ENCODE measurements around the gene NAT9. TPM values are rescaled to one million over a fixed set of nuclear protein-coding genes. Genes with fewer than 3 reads are reported as not detected.

NAT9 gene
- total and polyA plus RNA-seq, 4 donors: 19.4 to 52.1 (median 37.5) TPM

DNA sequence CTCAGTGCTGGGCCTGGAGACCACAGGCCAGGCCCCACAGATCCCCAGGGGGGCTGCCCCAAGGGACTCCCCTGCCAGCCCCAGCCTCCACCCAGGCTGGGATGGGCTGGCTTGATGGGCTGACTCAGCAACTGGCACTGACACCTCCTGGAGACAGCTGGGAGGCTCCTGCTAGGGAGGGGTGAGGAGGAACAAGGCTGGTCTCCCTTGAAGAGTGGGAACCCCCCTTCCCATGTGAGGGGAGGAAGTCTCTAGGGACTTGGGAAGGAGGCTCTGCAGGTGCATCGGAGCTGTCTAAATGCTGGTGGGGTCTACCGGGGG, 17.3 kb downstream of the NAT9 start:
- no peaks in the 10 kb centered on the region for H3K27me3 ChIP-seq (ENCODE audit: control insufficient read depth, insufficient read depth, low read length)
- H3K36me3 ChIP-seq (ENCODE audit: control insufficient read depth, insufficient read depth, low read length): peaks cover 19% of the 10 kb centered on the region
- DNase-seq (ENCODE audit: low read depth in 4 of 6, low spot score in 6 of 6): no peak
- H3K27ac ChIP-seq (ENCODE audit: low read depth, low read length): peak overlapping the region; percentile 88
- H3K9me3 ChIP-seq (ENCODE audit: control insufficient read depth, insufficient read depth, low read length): no peaks in the 10 kb centered on the region
- no peak overlapping the region for H3K4me3 ChIP-seq (ENCODE audit: low read depth, low read length)
- 67% methylated on average over 2 of the region's 2 CpGs for WGBS (ENCODE audit: insufficient coverage)
- peaks cover 88% of the 10 kb centered on the region for H3K4me1 ChIP-seq (ENCODE audit: control insufficient read depth, insufficient read depth, low read length)

DNA sequence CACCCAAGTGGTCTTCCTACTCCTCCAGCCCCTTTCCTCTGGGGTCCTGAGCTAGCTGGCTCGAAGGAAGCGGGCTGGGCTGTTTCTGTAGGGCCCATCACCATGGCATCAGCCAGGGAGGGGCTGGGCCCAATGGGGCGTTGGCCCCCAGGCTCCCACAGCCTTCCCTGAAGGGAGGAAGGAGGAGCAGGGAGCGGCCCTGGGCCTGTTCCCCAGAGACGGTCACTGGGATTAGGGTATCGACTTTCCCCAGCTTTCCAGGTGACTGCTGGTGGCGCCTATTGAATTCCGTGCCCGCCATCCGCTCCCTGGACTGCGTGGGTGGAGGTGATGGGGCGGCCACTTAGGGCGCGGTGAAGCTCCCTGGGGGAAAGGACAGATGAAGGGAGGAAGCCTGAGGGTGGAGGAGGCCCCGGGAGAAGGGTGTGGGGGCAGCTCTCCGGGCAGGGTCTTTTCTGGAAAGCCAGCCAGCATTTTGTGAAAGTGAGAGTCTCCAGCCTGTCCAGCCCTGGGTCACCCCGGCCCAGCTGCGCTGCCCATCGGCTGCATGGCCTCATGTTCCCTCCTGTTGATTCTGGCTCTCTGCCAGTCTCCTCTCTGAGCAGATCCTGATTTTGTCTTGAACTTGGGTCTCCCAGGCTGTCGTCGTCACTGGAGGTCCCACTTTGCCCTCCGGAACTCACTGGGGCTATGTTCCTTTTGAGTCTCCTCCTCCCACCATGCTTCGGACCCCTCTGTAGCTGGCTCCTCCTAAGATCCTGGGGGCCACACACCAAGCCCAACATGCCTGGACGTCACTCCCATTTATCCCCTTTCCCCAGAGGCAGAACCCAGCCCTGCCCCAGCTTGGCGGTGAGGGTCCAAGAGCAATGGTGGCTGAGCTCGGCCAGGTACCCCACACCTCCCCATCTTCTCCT, 18.0 kb downstream of the NAT9 start:
- Histone ChIP-seq H3K27me3 (ENCODE audit: control insufficient read depth, insufficient read depth, low read length) (no peaks in the 10 kb centered on the region), H3K9me3 (ENCODE audit: control insufficient read depth, insufficient read depth, low read length) (no peaks in the 10 kb centered on the region), H3K4me1 (ENCODE audit: control insufficient read depth, insufficient read depth, low read length) (peaks cover 83% of the 10 kb centered on the region), H3K27ac (ENCODE audit: low read depth, low read length) (peak overlapping the region; percentile 88), H3K36me3 (ENCODE audit: control insufficient read depth, insufficient read depth, low read length) (peaks cover 17% of the 10 kb centered on the region), H3K4me3 (ENCODE audit: low read depth, low read length) (no peak overlapping the region)
- no peak for DNase-seq (ENCODE audit: low read depth in 4 of 6, low spot score in 6 of 6)
- 49% methylated on average over 21 of the region's 26 CpGs for WGBS (ENCODE audit: insufficient coverage)

DNA sequence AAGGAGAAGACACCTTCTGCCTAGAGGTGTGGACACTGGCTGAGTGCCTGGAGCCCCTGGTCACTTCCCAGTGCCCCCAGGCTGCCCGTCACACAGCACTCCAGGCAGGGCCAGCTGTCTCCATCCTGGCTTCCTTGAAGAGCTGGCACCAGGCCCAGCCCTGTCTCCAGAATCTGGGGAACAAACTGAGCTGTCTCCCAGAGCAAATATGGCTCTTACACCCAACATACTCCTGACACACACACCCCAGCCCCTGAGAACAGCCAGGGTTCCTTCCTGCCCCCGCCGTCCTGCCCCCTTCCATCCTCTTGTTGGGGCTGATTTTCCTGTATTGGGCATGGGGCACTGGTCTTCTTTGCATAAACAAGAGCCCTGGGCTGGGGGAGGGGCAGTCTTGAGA, 18.6 kb downstream of the NAT9 start:
- Histone ChIP-seq H3K4me1 (ENCODE audit: control insufficient read depth, insufficient read depth, low read length) (peaks cover 82% of the 10 kb centered on the region), H3K9me3 (ENCODE audit: control insufficient read depth, insufficient read depth, low read length) (no peaks in the 10 kb centered on the region), H3K4me3 (ENCODE audit: low read depth, low read length) (no peak overlapping the region), H3K27me3 (ENCODE audit: control insufficient read depth, insufficient read depth, low read length) (no peaks in the 10 kb centered on the region), H3K36me3 (ENCODE audit: control insufficient read depth, insufficient read depth, low read length) (peaks cover 20% of the 10 kb centered on the region), H3K27ac (ENCODE audit: low read depth, low read length) (peak overlapping the region; percentile 88)
- WGBS (ENCODE audit: insufficient coverage): 38% methylated on average over 1 of the region's 3 CpGs
- peak in 2 of 6 donors; percentile 58 to 83 for DNase-seq (ENCODE audit: low read depth in 4 of 6, low spot score in 6 of 6)

DNA sequence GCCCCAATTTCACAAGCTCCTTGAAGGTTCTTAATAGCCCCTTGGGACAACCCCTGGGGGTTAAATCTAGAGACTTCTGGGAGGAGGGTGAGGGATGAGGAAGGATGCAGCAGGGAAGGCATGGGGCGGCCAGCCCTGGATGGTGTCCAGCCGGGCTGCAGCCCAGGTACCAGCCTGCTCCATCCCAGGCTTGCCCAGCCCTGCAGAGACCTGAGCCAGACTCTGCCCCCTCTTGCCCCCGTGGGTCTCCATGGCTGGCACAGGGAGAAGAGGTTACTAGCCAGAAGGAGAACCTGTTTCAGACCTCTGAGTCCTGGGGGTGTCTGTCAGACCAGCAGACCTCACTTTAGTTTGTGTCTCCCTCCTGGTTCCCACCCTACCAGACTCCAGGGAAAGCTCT, 19.3 kb downstream of the NAT9 start:
- Histone ChIP-seq H3K4me1 (ENCODE audit: control insufficient read depth, insufficient read depth, low read length) (peaks cover 82% of the 10 kb centered on the region), H3K9me3 (ENCODE audit: control insufficient read depth, insufficient read depth, low read length) (no peaks in the 10 kb centered on the region), H3K4me3 (ENCODE audit: low read depth, low read length) (no peak overlapping the region), H3K27me3 (ENCODE audit: control insufficient read depth, insufficient read depth, low read length) (no peaks in the 10 kb centered on the region), H3K27ac (ENCODE audit: low read depth, low read length) (peak overlapping the region; percentile 88), H3K36me3 (ENCODE audit: control insufficient read depth, insufficient read depth, low read length) (peaks cover 23% of the 10 kb centered on the region)
- no peak for DNase-seq (ENCODE audit: low read depth in 4 of 6, low spot score in 6 of 6)
- WGBS (ENCODE audit: insufficient coverage): 53% methylated on average over 3 of the region's 3 CpGs

DNA sequence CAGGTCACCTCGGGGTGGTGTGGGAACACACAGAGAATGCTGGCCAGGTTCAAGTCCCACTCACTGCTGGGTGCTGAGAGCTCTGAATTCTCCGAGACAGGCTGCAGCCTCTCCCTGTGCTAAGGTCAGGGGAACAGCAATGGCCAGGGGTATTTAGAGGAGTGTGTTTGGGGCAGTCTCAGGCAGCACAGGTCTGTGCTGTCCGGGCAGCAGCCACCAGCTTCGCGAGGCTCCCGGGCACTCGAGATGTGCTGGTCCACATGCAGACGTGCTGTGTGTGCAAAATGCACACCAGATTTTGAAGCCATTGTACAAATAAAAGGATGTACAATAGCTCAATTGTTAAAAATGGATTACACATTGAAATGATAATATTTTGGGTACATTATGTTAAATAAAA, 20.6 kb downstream of the NAT9 start:
- DNase-seq (ENCODE audit: low read depth in 4 of 6, low spot score in 6 of 6): no peak
- H3K4me3 ChIP-seq (ENCODE audit: low read depth, low read length): no peak overlapping the region
- H3K27ac ChIP-seq (ENCODE audit: low read depth, low read length): no peak overlapping the region
- H3K4me1 ChIP-seq (ENCODE audit: control insufficient read depth, insufficient read depth, low read length): peaks cover 81% of the 10 kb centered on the region
- H3K36me3 ChIP-seq (ENCODE audit: control insufficient read depth, insufficient read depth, low read length): peaks cover 28% of the 10 kb centered on the region
- no peaks in the 10 kb centered on the region for H3K9me3 ChIP-seq (ENCODE audit: control insufficient read depth, insufficient read depth, low read length)
- no peaks in the 10 kb centered on the region for H3K27me3 ChIP-seq (ENCODE audit: control insufficient read depth, insufficient read depth, low read length)
- 91% methylated on average over 2 of the region's 8 CpGs for WGBS (ENCODE audit: insufficient coverage)

DNA sequence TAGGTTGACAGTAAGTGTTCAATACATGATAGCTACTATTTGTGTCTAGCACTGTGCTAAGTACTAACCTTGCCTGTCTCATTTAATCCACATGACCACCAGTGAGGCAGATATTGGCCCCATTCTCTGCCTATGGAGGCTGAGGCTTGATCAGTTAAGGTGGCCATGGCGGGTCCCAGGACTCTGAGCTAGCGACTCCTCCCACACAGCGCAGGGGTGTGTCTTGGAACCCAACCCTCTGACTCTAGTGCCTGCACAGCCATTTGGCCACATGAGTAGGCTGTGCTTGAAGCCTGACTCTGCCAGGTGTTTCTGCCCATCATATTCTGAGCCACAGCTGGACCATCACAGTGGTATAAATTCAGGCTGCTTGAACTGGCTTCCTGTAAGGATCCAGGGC, 21.3 kb downstream of the NAT9 start:
- Histone ChIP-seq H3K4me3 (ENCODE audit: low read depth, low read length) (no peak overlapping the region), H3K27me3 (ENCODE audit: control insufficient read depth, insufficient read depth, low read length) (peaks cover under 1% of the 10 kb centered on the region), H3K4me1 (ENCODE audit: control insufficient read depth, insufficient read depth, low read length) (peaks cover 81% of the 10 kb centered on the region), H3K27ac (ENCODE audit: low read depth, low read length) (no peak overlapping the region), H3K9me3 (ENCODE audit: control insufficient read depth, insufficient read depth, low read length) (no peaks in the 10 kb centered on the region), H3K36me3 (ENCODE audit: control insufficient read depth, insufficient read depth, low read length) (peaks cover 31% of the 10 kb centered on the region)
- DNase-seq (ENCODE audit: low read depth in 4 of 6, low spot score in 6 of 6): no peak
- WGBS (ENCODE audit: insufficient coverage): 88% methylated on average over 3 of the region's 3 CpGs

DNA sequence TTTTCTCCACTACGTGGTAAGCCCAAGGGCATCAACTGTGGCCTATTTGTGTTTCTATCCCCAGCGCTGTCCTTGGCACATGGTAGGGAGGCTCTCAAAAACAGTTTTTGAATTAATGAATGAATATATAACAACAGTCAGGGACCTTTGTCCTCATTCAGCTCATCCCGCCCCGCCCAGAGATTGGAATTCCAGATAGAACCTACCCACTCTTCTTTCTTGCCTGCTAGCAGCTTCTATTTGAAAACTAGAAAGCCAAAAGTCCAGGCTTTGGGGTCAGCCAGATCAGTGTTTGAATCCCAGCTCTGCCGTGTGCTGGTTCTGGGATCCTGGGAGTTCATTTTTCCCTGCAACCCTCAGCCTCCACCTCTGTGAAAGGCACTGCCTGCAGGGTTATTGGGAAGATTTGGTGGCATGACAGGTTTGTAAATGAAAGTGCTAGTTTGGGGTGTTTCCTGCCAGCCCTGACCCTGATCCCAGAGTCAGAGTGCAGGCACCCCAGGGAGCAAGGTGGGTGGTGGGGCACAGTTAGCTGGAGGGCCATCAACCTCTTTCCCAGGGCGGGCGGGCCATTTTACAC, 23.2 kb downstream of the NAT9 start:
- DNase-seq (ENCODE audit: low read depth in 4 of 6, low spot score in 6 of 6): no peak
- Histone ChIP-seq H3K9me3 (ENCODE audit: control insufficient read depth, insufficient read depth, low read length) (no peaks in the 10 kb centered on the region), H3K4me3 (ENCODE audit: low read depth, low read length) (no peak overlapping the region), H3K27ac (ENCODE audit: low read depth, low read length) (no peak overlapping the region), H3K36me3 (ENCODE audit: control insufficient read depth, insufficient read depth, low read length) (peaks cover 23% of the 10 kb centered on the region), H3K4me1 (ENCODE audit: control insufficient read depth, insufficient read depth, low read length) (peaks cover 70% of the 10 kb centered on the region), H3K27me3 (ENCODE audit: control insufficient read depth, insufficient read depth, low read length) (peaks cover 13% of the 10 kb centered on the region)
- 94% methylated on average over 2 of the region's 7 CpGs for whole genome bisulfite sequencing (ENCODE audit: insufficient coverage)

DNA sequence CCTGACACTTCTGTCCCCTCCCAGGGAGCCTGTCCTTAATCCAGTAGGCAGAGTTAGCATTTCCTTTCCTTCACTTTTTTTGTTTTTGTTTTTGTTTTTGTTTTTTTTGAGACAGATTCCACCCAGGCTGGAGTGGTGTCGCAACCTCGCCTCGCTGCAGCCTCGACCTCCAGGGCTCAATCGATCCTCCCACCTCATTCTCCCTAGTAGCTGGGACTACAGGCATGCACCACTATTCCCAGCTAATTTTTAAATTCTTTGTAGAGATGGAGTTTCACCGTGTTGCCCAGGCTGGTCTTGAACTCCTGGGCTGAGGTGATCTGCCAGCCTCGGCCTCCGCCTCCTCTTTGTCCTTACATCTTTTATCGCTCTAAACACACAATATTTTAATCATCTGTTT, 23.7 kb downstream of the NAT9 start:
- Histone ChIP-seq H3K36me3 (ENCODE audit: control insufficient read depth, insufficient read depth, low read length) (peaks cover 21% of the 10 kb centered on the region), H3K4me1 (ENCODE audit: control insufficient read depth, insufficient read depth, low read length) (peaks cover 70% of the 10 kb centered on the region), H3K4me3 (ENCODE audit: low read depth, low read length) (no peak overlapping the region), H3K27ac (ENCODE audit: low read depth, low read length) (no peak overlapping the region), H3K27me3 (ENCODE audit: control insufficient read depth, insufficient read depth, low read length) (peaks cover 18% of the 10 kb centered on the region), H3K9me3 (ENCODE audit: control insufficient read depth, insufficient read depth, low read length) (no peaks in the 10 kb centered on the region)
- 89% methylated on average over 3 of the region's 9 CpGs for WGBS (ENCODE audit: insufficient coverage)
- DNase-seq (ENCODE audit: low read depth in 4 of 6, low spot score in 6 of 6): no peak

DNA sequence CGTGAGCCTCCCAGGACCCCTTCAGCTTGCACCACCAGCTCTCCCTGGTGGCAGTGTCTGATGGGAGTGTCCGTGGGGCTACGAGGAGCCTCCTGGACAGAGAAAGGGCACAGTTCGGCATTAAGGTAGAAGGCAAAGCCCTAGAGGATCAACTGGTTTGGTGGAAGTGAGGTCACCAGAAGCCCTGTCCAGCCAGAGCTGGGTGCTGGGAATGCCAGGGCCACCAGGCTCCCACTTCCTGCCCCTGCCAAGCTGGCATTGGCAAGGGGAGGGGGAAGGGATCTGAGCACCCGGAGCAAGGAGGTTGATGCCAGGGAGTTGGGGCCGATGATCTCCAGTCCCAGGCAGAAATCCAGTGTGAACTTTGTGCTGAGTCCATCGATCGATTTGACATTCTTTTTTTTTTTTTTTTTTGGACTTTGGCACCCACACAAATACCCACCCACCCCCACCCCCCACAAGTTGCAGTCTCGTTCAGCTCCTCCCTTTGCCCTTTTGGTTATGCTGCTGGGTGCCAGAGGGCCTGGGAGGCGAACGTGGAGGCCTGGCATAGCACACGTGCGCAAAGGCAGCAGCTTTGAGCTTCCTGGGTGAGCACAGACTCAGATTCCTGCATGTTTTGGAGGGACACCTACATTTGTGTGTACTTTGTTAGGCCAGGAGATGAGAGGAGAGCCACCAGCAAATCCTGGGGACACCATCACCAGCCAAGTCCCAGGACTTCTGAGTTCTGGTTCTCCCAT, 25.6 kb downstream of the NAT9 start:
- H3K36me3 ChIP-seq (ENCODE audit: control insufficient read depth, insufficient read depth, low read length): peaks cover 18% of the 10 kb centered on the region
- peak overlapping the region; percentile 84 for H3K4me3 ChIP-seq (ENCODE audit: low read depth, low read length)
- peak overlapping the region; percentile 81 for H3K27ac ChIP-seq (ENCODE audit: low read depth, low read length)
- no peak for DNase-seq (ENCODE audit: low read depth in 4 of 6, low spot score in 6 of 6)
- no peaks in the 10 kb centered on the region for H3K9me3 ChIP-seq (ENCODE audit: control insufficient read depth, insufficient read depth, low read length)
- WGBS (ENCODE audit: insufficient coverage): 70% methylated on average over 9 of the region's 13 CpGs
- H3K27me3 ChIP-seq (ENCODE audit: control insufficient read depth, insufficient read depth, low read length): peaks cover 27% of the 10 kb centered on the region
- H3K4me1 ChIP-seq (ENCODE audit: control insufficient read depth, insufficient read depth, low read length): peaks cover 64% of the 10 kb centered on the region

All from spinal cord (tissue), 10 donors.